ENCODE data around the gene POFUT1.

The POFUT1 gene

DNA sequence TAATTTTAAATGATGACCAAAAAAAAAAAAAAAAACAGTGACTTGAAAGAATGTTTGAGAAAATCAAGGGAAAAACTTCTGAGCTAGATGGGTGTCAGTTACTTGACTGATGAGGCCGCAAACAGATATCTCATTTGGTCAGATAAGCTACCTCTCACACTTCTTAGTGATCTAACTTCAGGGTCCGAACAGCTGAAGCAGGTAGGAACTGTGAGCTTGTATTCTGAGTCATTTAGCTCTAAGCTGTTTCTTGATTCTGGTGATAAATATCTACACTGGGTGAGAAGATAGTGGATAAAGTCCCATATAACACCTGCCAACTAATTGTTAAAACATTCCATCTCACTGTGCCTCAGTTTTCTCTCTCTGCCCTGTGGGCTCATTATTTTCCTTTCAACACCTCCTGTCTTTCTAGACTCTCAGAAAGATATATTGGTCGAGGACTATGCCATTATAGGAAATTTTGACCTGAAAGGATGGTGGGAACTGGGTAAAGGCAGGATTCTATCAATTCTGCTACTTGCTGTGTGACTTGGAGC, 77.5 kb downstream of the POFUT1 start:
- no peak for DNase-seq

DNA sequence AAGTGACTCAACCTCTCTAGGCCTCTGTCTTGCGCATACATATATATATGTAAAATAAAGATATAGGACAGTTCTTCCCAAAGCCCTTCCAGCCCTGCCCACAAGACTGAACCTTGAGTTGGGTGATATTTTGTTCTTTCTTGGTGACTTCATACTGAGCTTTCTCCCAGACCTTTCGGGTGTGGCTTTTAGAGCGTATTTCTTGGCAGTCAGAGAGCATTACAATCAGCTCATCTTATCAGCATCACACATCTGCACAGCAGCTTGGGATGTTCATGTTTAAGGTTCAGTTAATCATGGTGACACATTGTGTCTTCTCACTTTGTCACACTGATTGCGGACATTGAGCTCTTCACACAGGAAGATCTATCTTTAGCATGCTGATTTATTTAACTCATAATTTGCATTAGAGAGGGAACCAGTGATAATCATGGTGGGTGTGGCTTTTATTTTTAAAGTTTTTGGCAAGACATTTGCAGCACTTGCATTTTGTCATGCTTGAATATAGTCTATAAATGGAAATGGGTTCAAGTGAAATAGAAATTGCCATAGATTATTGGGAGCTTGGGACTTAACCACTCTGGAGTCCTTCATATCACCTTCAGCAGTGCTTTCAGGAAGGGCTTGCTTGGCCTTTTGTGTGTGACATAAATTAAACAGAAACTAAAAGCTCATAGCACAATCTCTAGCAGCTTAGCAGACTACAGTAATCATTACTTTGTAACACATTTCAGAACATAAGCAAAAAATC, 78.1 kb downstream of the POFUT1 start:
- DNase-seq, result no peak

DNA sequence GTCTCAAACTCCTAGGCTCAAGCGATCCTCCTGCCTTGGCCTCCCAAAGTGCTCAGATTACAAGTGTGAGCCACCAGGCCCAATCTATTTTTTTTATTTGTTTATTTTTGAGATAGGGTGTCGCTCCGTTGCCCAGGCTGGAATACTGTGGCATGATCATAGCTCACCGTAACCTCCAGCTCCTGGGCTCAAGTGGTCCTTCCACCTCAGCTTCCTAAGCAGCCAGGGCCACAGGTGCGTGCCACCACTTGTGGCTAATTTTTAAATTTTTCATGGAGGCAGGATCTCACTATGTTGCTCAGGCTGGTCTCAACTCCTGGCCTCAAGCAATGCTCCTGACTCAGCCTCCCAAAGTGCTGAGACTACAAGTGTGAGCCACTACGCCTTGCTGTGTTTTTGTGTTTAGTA, 79.6 kb downstream of the POFUT1 start:
- DNase-seq, result no peak
